Activated B cell treated with CpG ODN at 0.5 μM for 24 hours (primary cell): ENCODE data around the gene RRAS2. TPM values are rescaled to one million over a fixed set of nuclear protein-coding genes. Genes with fewer than 3 reads are reported as not detected.

Source experiments
- ATAC-seq: fragments of 200-7000 bp; cut with Tn5 transposase; one replicate; pipeline ENCODE4 v1.10.0; 2021; ENCODE audit warnings: low read depth, mild to moderate bottlenecking, moderate library complexity
- CTCF ChIA-PET: fragments of 350-600 bp; sonication (Branson Sonifier 250); formaldehyde crosslinking; loops from one replicate; lab custom pipeline; 2021; ENCODE audit warnings: antibody characterized with exemption; lab: Charles Lee
- POLR2A ChIA-PET: fragments of 350-600 bp; sonication (Branson Sonifier 250); formaldehyde crosslinking; loops from one replicate; lab custom pipeline; 2021; ENCODE audit warnings: antibody characterized with exemption; lab: Charles Lee
- DNase-seq: peaks from one replicate; pipeline ENCODE4 v3.0.0; 2022
- H3K27ac Mint-ChIP-seq: one replicate; pipeline ENCODE4 v1.8.0; 2020; ENCODE audit warnings: mixed read lengths
- H3K27me3 Mint-ChIP-seq: one replicate; pipeline ENCODE4 v1.8.0; 2021; ENCODE audit warnings: mixed read lengths
- H3K36me3 Mint-ChIP-seq: one replicate; pipeline ENCODE4 v1.8.0; 2021; ENCODE audit warnings: low read depth, mixed read lengths
- H3K4me1 Mint-ChIP-seq: one replicate; pipeline ENCODE4 v1.8.0; 2021; ENCODE audit warnings: mixed read lengths
- H3K4me3 Mint-ChIP-seq: one replicate; pipeline ENCODE4 v1.8.0; 2020; ENCODE audit warnings: mild to moderate bottlenecking, mixed read lengths
- H3K9me3 Mint-ChIP-seq: one replicate; pipeline ENCODE4 v1.8.0; 2020; ENCODE audit warnings: mixed read lengths
- CTCF ChIP-seq: fragments of 200-600 bp; IDR thresholded peaks from one replicate; pipeline ENCODE4 v1.8.0; 2022; ENCODE audit warnings: antibody characterized with exemption, mild to moderate bottlenecking
- intact Hi-C: fragments of 100-400 bp; cut with micrococcal nuclease; formaldehyde crosslinking; loops from one replicate; pipeline ENCODE4 v1.15.1; 2024
- total RNA-seq: library from RNA; stranded (reverse); gene quantifications from 2 replicates; pipeline ENCODE4 v1.2.3, GENCODE V29; 2022

The RRAS2 gene
- total RNA-seq, 1 donor from 2014 or later: 106 TPM

- peaks cover 11% of the 10 kb centered on the region for H3K27me3 Mint-ChIP-seq
Observed at GRCh38 chr11:14228356-14228755, 130.6 kb downstream of the RRAS2 start.

More at GRCh38 chr11:14228356-14228755, 130.6 kb downstream of the RRAS2 start:
- CTCF ChIA-PET: interaction anchor here (1.3 kb wide), 1 partner anchor 20 kb away, joined by 3 read pairs; no protein-coding TSS in a partner anchor
- DNase-seq: no peak
- Mint-ChIP-seq H3K27ac (no peak overlapping the region), H3K4me3 (no peak overlapping the region), H3K4me1 (peaks cover 8% of the 10 kb centered on the region), H3K9me3 (peaks cover 5% of the 10 kb centered on the region), H3K36me3 (no peaks in the 10 kb centered on the region)
- POLR2A ChIA-PET: no interaction called here
- intact Hi-C loops: no loop called here
- TF ChIP-seq CTCF: no peak
- no peak for ATAC-seq

Other genes with a start within 250 kb of the RRAS2 start
- gene COPB1, start 140.6 kb upstream of the RRAS2 start, total RNA-seq: 80.7 and 90.1 TPM in 2 replicates
- 184 and 198 TPM in 2 replicates for gene PSMA1, start 161.2 kb upstream of the RRAS2 start, total RNA-seq